ENCODE measurements around the gene FRMD5. TPM values are rescaled to one million over a fixed set of nuclear protein-coding genes. Genes with fewer than 3 reads are reported as not detected.

The FRMD5 gene
- total RNA-seq, 3 donors from 2014 or later = 1.8 to 2.3 (median 1.9) TPM

DNA sequence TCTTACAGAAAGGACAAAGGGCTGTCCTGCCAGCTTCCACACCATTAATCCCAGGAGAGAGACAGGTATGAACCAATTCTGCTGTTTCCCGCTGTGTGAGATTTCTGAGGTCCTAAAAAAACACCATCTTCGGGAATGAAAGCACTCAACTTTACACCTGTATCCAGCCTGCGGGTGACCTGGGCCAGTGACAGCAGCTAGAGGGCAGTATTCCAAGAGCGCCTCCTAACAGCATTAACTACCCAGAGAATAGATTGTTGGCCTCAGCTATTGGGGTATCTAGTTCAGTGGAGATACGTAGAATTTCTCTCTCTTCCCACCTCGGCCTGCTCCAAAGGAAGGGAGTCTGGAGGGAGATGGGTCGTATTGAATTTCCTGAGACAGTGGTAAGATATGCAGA is 313.1 kb downstream of the FRMD5 start:
- no peaks in the 10 kb centered on the region for H3K4me1 ChIP-seq (ENCODE audit: low read depth)
- intact Hi-C loops (cut with DNase I, micrococcal nuclease) = no loop called here
- H3K9me3 ChIP-seq = no peaks in the 10 kb centered on the region
- peak; percentile 58 for ATAC-seq
- peak in 1 of 3 donors; percentile 12 for DNase-seq
- H3K36me3 ChIP-seq (ENCODE audit: low read depth) = no peaks in the 10 kb centered on the region
- no peak overlapping the region for H3K4me3 ChIP-seq
- peak; percentile 32 for TF ChIP-seq CTCF (IDR thresholded peaks at IDR 0.05)

DNA sequence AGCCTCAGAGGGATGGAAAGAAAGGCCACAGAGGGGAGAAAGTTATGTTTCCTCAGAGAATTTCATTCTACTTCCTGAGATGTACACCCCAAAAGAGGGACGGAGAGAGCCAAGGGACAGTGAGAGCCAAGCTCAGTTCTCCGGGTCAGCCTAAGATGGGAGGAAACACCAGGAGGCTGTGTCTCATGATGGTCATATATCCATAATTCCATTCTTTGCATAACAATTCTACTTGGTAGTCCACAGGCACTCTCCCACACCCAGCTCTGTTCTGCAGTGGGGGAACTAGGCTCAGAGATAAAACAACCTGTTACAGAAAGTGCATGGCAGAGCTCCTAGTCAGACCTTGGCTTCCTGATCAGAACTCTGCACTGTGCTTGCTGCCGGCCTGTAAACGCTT is 313.8 kb downstream of the FRMD5 start:
- ATAC-seq (no peak), DNase-seq (no peak)
- no peaks in the 10 kb centered on the region for H3K9me3 ChIP-seq
- no peak for TF ChIP-seq CTCF (IDR thresholded peaks at IDR 0.05)
- intact Hi-C loops (cut with DNase I, micrococcal nuclease) = no loop called here
- H3K4me1 ChIP-seq (ENCODE audit: low read depth) = no peaks in the 10 kb centered on the region
- H3K4me3 ChIP-seq = no peak overlapping the region
- no peaks in the 10 kb centered on the region for H3K36me3 ChIP-seq (ENCODE audit: low read depth)

DNA sequence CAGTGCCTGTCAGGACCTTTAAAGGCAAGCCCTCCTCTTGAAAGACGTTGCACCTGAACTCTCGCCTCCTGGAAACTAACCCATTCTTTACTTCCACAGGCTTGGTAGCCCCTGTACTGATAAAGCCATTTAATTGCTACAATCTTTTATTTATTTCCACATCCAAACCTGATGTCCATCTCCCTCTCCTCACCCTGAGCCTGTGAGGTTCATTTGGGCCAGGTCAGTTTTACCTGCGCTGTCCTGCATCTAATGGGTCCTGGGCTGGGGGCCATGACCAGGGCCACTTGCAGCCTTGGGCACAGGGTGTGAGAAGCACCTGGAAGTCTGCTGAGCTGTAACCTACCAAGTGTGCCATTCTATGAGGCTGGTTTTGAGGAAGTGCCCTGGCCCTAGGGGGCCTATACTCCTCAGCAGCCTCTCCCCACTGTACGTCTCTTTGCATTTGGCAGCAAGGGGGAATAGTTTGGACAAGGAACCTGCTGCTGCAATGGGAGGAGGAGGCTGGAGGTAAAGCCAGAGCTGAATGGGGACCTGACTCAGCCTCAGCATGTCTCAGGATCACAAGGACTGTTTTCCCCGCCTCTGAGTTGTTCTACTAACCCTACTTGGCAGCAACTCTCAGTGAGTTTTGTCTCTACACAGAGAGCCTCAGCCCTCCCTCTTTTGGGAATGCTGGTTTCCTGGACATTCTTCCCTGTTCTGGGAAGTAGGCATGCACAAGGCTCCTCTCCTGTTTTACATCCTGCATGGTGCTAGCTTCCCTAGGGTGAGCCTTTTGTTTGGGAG is 314.5 kb downstream of the FRMD5 start:
- TF ChIP-seq CTCF (IDR thresholded peaks at IDR 0.05) = no peak
- Histone ChIP-seq H3K4me3 (no peak overlapping the region), H3K36me3 (ENCODE audit: low read depth) (no peaks in the 10 kb centered on the region), H3K9me3 (no peaks in the 10 kb centered on the region), H3K4me1 (ENCODE audit: low read depth) (no peaks in the 10 kb centered on the region)
- DNase-seq (no peak), ATAC-seq (no peak)
- intact Hi-C loops (cut with DNase I, micrococcal nuclease) = no loop called here

- H3K36me3 ChIP-seq (ENCODE audit: low read depth) = no peaks in the 10 kb centered on the region
- no peak overlapping the region for H3K4me3 ChIP-seq
- DNase-seq (no peak), ATAC-seq (no peak)
- H3K9me3 ChIP-seq = no peaks in the 10 kb centered on the region
- no peak for TF ChIP-seq CTCF (IDR thresholded peaks at IDR 0.05)
- H3K4me1 ChIP-seq (ENCODE audit: low read depth) = no peaks in the 10 kb centered on the region
- intact Hi-C loops (cut with DNase I, micrococcal nuclease) = no loop called here
Measured at GRCh38 chr15:43879386-43880355, 315.4 kb downstream of the FRMD5 start.

GRCh38 chr15:43878446-43878845 is 316.6 kb downstream of the FRMD5 start:
- DNase-seq (no peak), ATAC-seq (no peak)
- no peaks in the 10 kb centered on the region for H3K4me1 ChIP-seq (ENCODE audit: low read depth)
- H3K36me3 ChIP-seq (ENCODE audit: low read depth) = no peaks in the 10 kb centered on the region
- H3K4me3 ChIP-seq = no peak overlapping the region
- TF ChIP-seq CTCF (IDR thresholded peaks at IDR 0.05) = no peak
- intact Hi-C loops (cut with DNase I, micrococcal nuclease) = no loop called here
- no peaks in the 10 kb centered on the region for H3K9me3 ChIP-seq
